ENCODE measurements around the gene RALY. TPM values are rescaled to one million over a fixed set of nuclear protein-coding genes. Genes with fewer than 3 reads are reported as not detected.

The RALY gene
- total RNA-seq, 1 donor from 2014 or later: 123 TPM

GRCh38 chr20:34016736-34017135 lies 23.0 kb downstream of the RALY start:
- Histone ChIP-seq H3K27me3 (no peaks in the 10 kb centered on the region), H3K4me1 (peaks cover 85% of the 10 kb centered on the region), H3K27ac (no peak overlapping the region), H3K9me3 (no peaks in the 10 kb centered on the region), H3K4me3 (no peak overlapping the region), H3K36me3 (no peaks in the 10 kb centered on the region)
- no peak for DNase-seq (ENCODE audit: extremely low spot score in 2 of 2)
- intact Hi-C loops (cut with DNase I): no loop called here
- TF ChIP-seq POLR2AphosphoS5 (IDR thresholded peaks at IDR 0.05; ENCODE audit: insufficient read depth in 1 of 2, low read depth in 1 of 2): no peak
- TF ChIP-seq CTCF (IDR thresholded peaks at IDR 0.05): no peak
- TF ChIP-seq POLR2A (IDR thresholded peaks at IDR 0.05): no peak

- H3K4me1 ChIP-seq: peaks cover 84% of the 10 kb centered on the region
- H3K27ac ChIP-seq: no peak overlapping the region
Observed at GRCh38 chr20:34017610-34018009, 23.9 kb downstream of the RALY start.

GRCh38 chr20:34018166-34018565 lies 24.5 kb downstream of the RALY start:
- Histone ChIP-seq H3K4me3 (no peak overlapping the region), H3K27me3 (no peaks in the 10 kb centered on the region), H3K9me3 (no peaks in the 10 kb centered on the region), H3K36me3 (no peaks in the 10 kb centered on the region), H3K4me1 (peaks cover 84% of the 10 kb centered on the region), H3K27ac (no peak overlapping the region)
- intact Hi-C loops (cut with DNase I): no loop called here
- no peak for DNase-seq (ENCODE audit: extremely low spot score in 2 of 2)
- no peak for TF ChIP-seq CTCF (IDR thresholded peaks at IDR 0.05)
- TF ChIP-seq POLR2AphosphoS5 (IDR thresholded peaks at IDR 0.05; ENCODE audit: insufficient read depth in 1 of 2, low read depth in 1 of 2): no peak
- TF ChIP-seq POLR2A (IDR thresholded peaks at IDR 0.05): no peak

More at GRCh38 chr20:34017610-34018009, 23.9 kb downstream of the RALY start:
- Histone ChIP-seq H3K36me3 (no peaks in the 10 kb centered on the region), H3K27me3 (no peaks in the 10 kb centered on the region), H3K9me3 (no peaks in the 10 kb centered on the region), H3K4me3 (no peak overlapping the region)
- no peak for DNase-seq (ENCODE audit: extremely low spot score in 2 of 2)
- intact Hi-C loops (cut with DNase I): no loop called here
- no peak for TF ChIP-seq CTCF (IDR thresholded peaks at IDR 0.05)
- TF ChIP-seq POLR2A (IDR thresholded peaks at IDR 0.05): no peak
- TF ChIP-seq POLR2AphosphoS5 (IDR thresholded peaks at IDR 0.05; ENCODE audit: insufficient read depth in 1 of 2, low read depth in 1 of 2): no peak

- no peak for TF ChIP-seq POLR2A (IDR thresholded peaks at IDR 0.05)
- TF ChIP-seq POLR2AphosphoS5 (IDR thresholded peaks at IDR 0.05; ENCODE audit: insufficient read depth in 1 of 2, low read depth in 1 of 2): no peak
- Histone ChIP-seq H3K4me3 (no peak overlapping the region), H3K36me3 (no peaks in the 10 kb centered on the region), H3K4me1 (peaks cover 81% of the 10 kb centered on the region), H3K9me3 (no peaks in the 10 kb centered on the region), H3K27me3 (no peaks in the 10 kb centered on the region), H3K27ac (no peak overlapping the region)
- intact Hi-C loops (cut with DNase I): no loop called here
- no peak for DNase-seq (ENCODE audit: extremely low spot score in 2 of 2)
Observed at GRCh38 chr20:34022151-34022838, 28.6 kb downstream of the RALY start.

- Histone ChIP-seq H3K36me3 (no peaks in the 10 kb centered on the region), H3K4me1 (peaks cover 76% of the 10 kb centered on the region), H3K4me3 (no peak overlapping the region), H3K27ac (no peak overlapping the region), H3K27me3 (no peaks in the 10 kb centered on the region), H3K9me3 (no peaks in the 10 kb centered on the region)
- TF ChIP-seq CTCF (IDR thresholded peaks at IDR 0.05) (no peak), POLR2AphosphoS5 (IDR thresholded peaks at IDR 0.05; ENCODE audit: insufficient read depth in 1 of 2, low read depth in 1 of 2) (no peak), POLR2A (IDR thresholded peaks at IDR 0.05) (no peak)
- intact Hi-C loops (cut with DNase I): no loop called here
- DNase-seq (ENCODE audit: extremely low spot score in 2 of 2): no peak
Observed at GRCh38 chr20:34022839-34023234, 29.1 kb downstream of the RALY start.
